PC-9 (cell line): ENCODE data around the gene KRTAP4-6.

Source experiments
- CTCF ChIP-seq: fragments of 200-600 bp; sonication (generic); conservative IDR thresholded peaks from 2 replicates; pipeline ENCODE4 v1.6.1; 2017; ENCODE audit warnings: mixed run types, antibody characterized with exemption, mild to moderate bottlenecking, moderate library complexity
- EZH2 ChIP-seq: fragments of 200-600 bp; sonication (generic); IDR thresholded peaks from 2 replicates; pipeline ENCODE4 v1.8.0; 2017; ENCODE audit warnings: antibody characterized with exemption, low read depth

DNA sequence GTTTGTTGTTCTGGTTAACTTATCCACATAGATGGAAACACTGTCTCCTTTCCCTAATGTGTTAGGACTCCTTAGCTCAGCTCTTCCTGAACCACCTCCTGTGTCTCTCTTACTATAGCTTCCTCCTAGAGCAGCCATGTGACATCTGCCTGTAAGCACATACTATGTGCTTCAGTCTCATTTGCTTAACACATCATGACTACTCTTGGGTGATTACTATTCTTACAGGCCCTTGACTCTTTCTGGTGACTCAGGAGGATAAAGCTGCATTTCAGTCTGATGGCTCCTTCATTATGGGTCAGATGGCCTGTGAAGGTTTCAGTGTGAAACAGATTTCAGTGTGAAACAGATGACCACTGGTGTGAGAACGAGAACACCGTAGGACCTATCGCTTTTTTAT is 38.0 kb upstream of the KRTAP4-6 start:
- no peak for TF ChIP-seq CTCF
- TF ChIP-seq EZH2 = no peak
